ENCODE data around the gene FERMT1. TPM values are rescaled to one million over a fixed set of nuclear protein-coding genes. Genes with fewer than 3 reads are reported as not detected.

Gene FERMT1
- total RNA-seq, 1 donor from 2014 or later: 9.8 TPM

DNA sequence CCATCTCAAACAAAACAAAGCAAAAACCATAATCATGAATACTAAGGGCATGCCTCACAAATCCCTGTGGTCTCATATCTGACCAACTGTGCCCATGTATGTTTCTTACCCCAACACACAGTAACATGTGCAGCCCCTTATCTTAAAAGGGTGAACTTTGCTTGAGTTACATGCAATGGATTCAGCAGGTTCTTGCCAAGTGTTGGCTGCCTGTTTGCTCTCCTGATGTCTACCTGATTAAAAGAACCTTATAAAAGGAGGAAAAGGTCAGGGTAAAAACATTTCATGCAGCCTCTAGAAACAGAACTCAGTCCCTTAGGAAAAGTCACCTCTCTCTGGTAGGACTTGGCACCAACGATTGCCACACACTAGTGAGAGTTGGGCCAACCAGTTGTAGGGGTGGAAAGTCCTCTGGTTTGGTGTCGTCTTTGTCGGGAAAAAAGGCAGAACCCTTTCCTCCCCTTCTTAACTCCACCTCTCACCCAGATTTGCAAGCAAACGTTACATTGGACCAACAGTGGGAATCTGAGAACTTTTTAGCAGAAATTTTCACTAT lies 55.0 kb downstream of the FERMT1 start:
- Histone ChIP-seq H3K27ac (no peak overlapping the region), H3K4me3 (no peak overlapping the region), H3K27me3 (no peaks in the 10 kb centered on the region), H3K9me3 (no peaks in the 10 kb centered on the region), H3K4me1 (no peaks in the 10 kb centered on the region), H3K36me3 (no peaks in the 10 kb centered on the region)
- TF ChIP-seq CTCF (IDR thresholded peaks at IDR 0.05) (no peak), POLR2A (IDR thresholded peaks at IDR 0.05) (no peak), POLR2AphosphoS5 (IDR thresholded peaks at IDR 0.05; ENCODE audit: insufficient read depth in 1 of 2, low read depth in 1 of 2) (no peak)
- no peak for DNase-seq (ENCODE audit: extremely low spot score in 2 of 2)
- intact Hi-C loops (cut with DNase I): no loop called here

GRCh38 chr20:6066582-6066981 lies 56.2 kb downstream of the FERMT1 start:
- intact Hi-C loops (cut with DNase I): no loop called here
- DNase-seq (ENCODE audit: extremely low spot score in 2 of 2): no peak
- no peaks in the 10 kb centered on the region for H3K4me1 ChIP-seq
- no peak overlapping the region for H3K4me3 ChIP-seq
- H3K9me3 ChIP-seq: no peaks in the 10 kb centered on the region
- TF ChIP-seq CTCF (IDR thresholded peaks at IDR 0.05) (no peak), POLR2A (IDR thresholded peaks at IDR 0.05) (no peak), POLR2AphosphoS5 (IDR thresholded peaks at IDR 0.05; ENCODE audit: insufficient read depth in 1 of 2, low read depth in 1 of 2) (no peak)
- no peaks in the 10 kb centered on the region for H3K36me3 ChIP-seq
- no peaks in the 10 kb centered on the region for H3K27me3 ChIP-seq
- no peak overlapping the region for H3K27ac ChIP-seq

DNA sequence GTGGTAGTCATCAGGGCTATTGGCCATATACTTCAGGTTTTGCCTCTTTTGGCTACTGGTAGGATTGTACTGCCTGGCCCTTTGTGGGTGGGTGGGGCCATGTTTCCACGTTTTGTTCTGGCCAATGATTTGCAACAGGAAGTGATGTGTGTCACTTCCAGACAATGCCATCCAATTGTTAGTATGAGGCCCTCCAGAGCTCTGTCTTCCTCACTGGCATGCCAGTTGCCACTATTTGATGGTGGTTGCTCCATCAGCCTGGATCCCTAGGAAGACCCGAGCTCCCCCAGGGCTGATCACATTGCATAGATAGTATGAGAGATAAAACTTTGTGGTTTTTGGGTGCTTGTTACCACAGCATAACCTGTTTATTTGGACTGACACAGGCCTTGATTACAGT lies 61.3 kb downstream of the FERMT1 start:
- H3K36me3 ChIP-seq: no peaks in the 10 kb centered on the region
- no peaks in the 10 kb centered on the region for H3K4me1 ChIP-seq
- intact Hi-C loops (cut with DNase I): no loop called here
- no peak overlapping the region for H3K27ac ChIP-seq
- TF ChIP-seq CTCF (IDR thresholded peaks at IDR 0.05): no peak
- TF ChIP-seq POLR2A (IDR thresholded peaks at IDR 0.05): no peak
- TF ChIP-seq POLR2AphosphoS5 (IDR thresholded peaks at IDR 0.05; ENCODE audit: insufficient read depth in 1 of 2, low read depth in 1 of 2): no peak
- no peak overlapping the region for H3K4me3 ChIP-seq
- H3K9me3 ChIP-seq: no peaks in the 10 kb centered on the region
- no peak for DNase-seq (ENCODE audit: extremely low spot score in 2 of 2)
- H3K27me3 ChIP-seq: no peaks in the 10 kb centered on the region

DNA sequence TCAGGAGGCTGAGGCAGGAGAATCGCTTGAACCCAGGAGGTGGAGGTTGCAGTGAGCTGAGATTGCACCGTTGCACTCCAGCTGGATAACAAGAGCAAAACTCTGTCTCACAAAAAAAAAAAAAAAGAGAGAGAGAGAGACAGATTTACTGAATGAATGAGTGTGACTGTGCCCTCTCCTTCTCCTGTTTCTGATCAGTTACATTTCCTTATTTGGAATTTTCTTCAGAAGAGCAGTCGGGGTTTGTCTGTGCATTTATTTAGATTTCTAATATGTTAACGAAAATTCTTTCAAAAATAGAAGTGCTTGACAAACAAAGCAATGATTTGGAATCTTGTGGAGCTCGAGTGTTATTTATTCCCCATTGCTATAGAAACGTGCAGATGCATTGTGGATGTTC lies 62.6 kb downstream of the FERMT1 start:
- intact Hi-C loops (cut with DNase I): no loop called here

More for the DNA sequence above, 62.6 kb downstream of the FERMT1 start:
- no peak overlapping the region for H3K4me3 ChIP-seq
- no peaks in the 10 kb centered on the region for H3K36me3 ChIP-seq
- no peaks in the 10 kb centered on the region for H3K4me1 ChIP-seq
- TF ChIP-seq CTCF (IDR thresholded peaks at IDR 0.05) (no peak), POLR2A (IDR thresholded peaks at IDR 0.05) (no peak), POLR2AphosphoS5 (IDR thresholded peaks at IDR 0.05; ENCODE audit: insufficient read depth in 1 of 2, low read depth in 1 of 2) (no peak)
- no peaks in the 10 kb centered on the region for H3K27me3 ChIP-seq
- no peak for DNase-seq (ENCODE audit: extremely low spot score in 2 of 2)
- H3K9me3 ChIP-seq: no peaks in the 10 kb centered on the region
- H3K27ac ChIP-seq: no peak overlapping the region
